HepG2 (cell line): ENCODE results near the gene NOL12. TPM values are rescaled to one million over a fixed set of nuclear protein-coding genes. Genes with fewer than 3 reads are reported as not detected.

Experiments used
- DDIT3 ChIP-seq: sonication (generic); formaldehyde crosslinking; IDR thresholded peaks from 2 replicates; pipeline ENCODE4 v1.4.0; 2020; ENCODE audit warnings: mild to moderate bottlenecking, missing genetic modification reagents
- DNMT3B ChIP-seq: conservative IDR thresholded peaks from 2 replicates; pipeline ENCODE4 v1.6.1; 2016; ENCODE audit warnings: missing biosample characterization, control low read depth
- FOXO1 ChIP-seq: sonication (generic); formaldehyde crosslinking; IDR thresholded peaks from 2 replicates; pipeline ENCODE4 v1.4.0; 2020; ENCODE audit warnings: missing genetic modification reagents
- HOMEZ ChIP-seq: IDR thresholded peaks from 2 replicates; pipeline ENCODE4 v1.6.1; 2016; ENCODE audit warnings: low read depth
- IRF2 ChIP-seq: IDR thresholded peaks from 2 replicates; pipeline ENCODE4 v1.6.1; 2018; ENCODE audit warnings: missing genetic modification reagents, missing compliant biosample characterization
- LRRFIP1 ChIP-seq: sonication (generic); formaldehyde crosslinking; conservative IDR thresholded peaks from 2 replicates; pipeline ENCODE4 v1.4.0; 2020; ENCODE audit warnings: missing genetic modification reagents
- MED13 ChIP-seq: sonication (generic); formaldehyde crosslinking; IDR thresholded peaks from 2 replicates; pipeline ENCODE4 v1.5.0; 2020; ENCODE audit warnings: missing genetic modification reagents
- NFYC ChIP-seq: IDR thresholded peaks from 2 replicates; pipeline ENCODE4 v1.6.1; 2016; ENCODE audit warnings: missing genetic modification reagents, missing compliant biosample characterization
- NR2F6 ChIP-seq, 2 experiments: IDR thresholded peaks; 2 replicates each; pipeline ENCODE4 v1.6.1; 2016; ENCODE audit warnings: antibody characterized with exemption in 1 of 2, mild to moderate bottlenecking in 1 of 2
- PCBP1 ChIP-seq: fragments of 200-400 bp; formaldehyde crosslinking; IDR thresholded peaks from 2 replicates; pipeline ENCODE4 v1.6.1; 2017; ENCODE audit warnings: mild to moderate bottlenecking, low read depth, low read length, borderline replicate concordance
- POLR2G ChIP-seq: fragments of 200-400 bp; formaldehyde crosslinking; IDR thresholded peaks from 2 replicates; pipeline ENCODE4 v1.6.1; 2018; ENCODE audit warnings: mild to moderate bottlenecking, low read depth, low read length, moderate library complexity
- RAD51 ChIP-seq: fragments of 450-650 bp; IDR thresholded peaks from 2 replicates; pipeline ENCODE4 v1.6.1; 2016; ENCODE audit warnings: borderline replicate concordance
- SOX5 ChIP-seq: IDR thresholded peaks from 2 replicates; pipeline ENCODE4 v1.6.1; 2016; ENCODE audit warnings: borderline replicate concordance
- SYNCRIP ChIP-seq: fragments of 200-400 bp; formaldehyde crosslinking; IDR thresholded peaks from 2 replicates; pipeline ENCODE4 v1.6.1; 2018; ENCODE audit warnings: mild to moderate bottlenecking, low read depth, low read length; ENCODE audit not compliant: insufficient read depth
- TBX3 ChIP-seq: fragments of 450-650 bp; IDR thresholded peaks from 2 replicates; pipeline ENCODE4 v1.6.1; 2017; ENCODE audit warnings: antibody characterized with exemption, mild to moderate bottlenecking, inconsistent platforms, borderline replicate concordance
- XRCC5 ChIP-seq: fragments of 200-400 bp; formaldehyde crosslinking; optimal IDR thresholded peaks from 2 replicates; pipeline ENCODE3; 2017; ENCODE audit warnings: mild to moderate bottlenecking, low read length
- ZFP37 ChIP-seq: sonication (generic); formaldehyde crosslinking; IDR thresholded peaks from 2 replicates; pipeline ENCODE4 v1.4.0; 2020; ENCODE audit warnings: missing genetic modification reagents, borderline replicate concordance
- ZNF253 ChIP-seq: sonication (generic); formaldehyde crosslinking; IDR thresholded peaks from 2 replicates; pipeline ENCODE4 v1.8.0; 2022; ENCODE audit warnings: mild to moderate bottlenecking, missing genetic modification reagents, borderline replicate concordance
- ZNF326 ChIP-seq: sonication (generic); formaldehyde crosslinking; IDR thresholded peaks from 2 replicates; pipeline ENCODE4 v1.4.0; 2020; ENCODE audit warnings: missing genetic modification reagents, borderline replicate concordance
- ZNF337 ChIP-seq: sonication (generic); formaldehyde crosslinking; IDR thresholded peaks from 2 replicates; pipeline ENCODE4 v1.5.1; 2020; ENCODE audit warnings: missing genetic modification reagents, low read depth, mild to moderate bottlenecking, borderline replicate concordance
- ZNF460 ChIP-seq: sonication (generic); formaldehyde crosslinking; IDR thresholded peaks from 2 replicates; pipeline ENCODE4 v1.5.1; 2020; ENCODE audit warnings: missing genetic modification reagents, mild to moderate bottlenecking, borderline replicate concordance
- ZNF562 ChIP-seq: sonication (generic); formaldehyde crosslinking; IDR thresholded peaks from 2 replicates; pipeline ENCODE4 v1.8.0; 2022; ENCODE audit warnings: missing genetic modification reagents, borderline replicate concordance
- ZNF770 ChIP-seq: sonication (generic); formaldehyde crosslinking; IDR thresholded peaks from 2 replicates; pipeline ENCODE4 v1.5.0; 2020; ENCODE audit warnings: mild to moderate bottlenecking, missing genetic modification reagents
- ZSCAN31 ChIP-seq: sonication (generic); formaldehyde crosslinking; IDR thresholded peaks from 2 replicates; pipeline ENCODE4 v1.5.0; 2020; ENCODE audit warnings: low read depth, mild to moderate bottlenecking, missing genetic modification reagents
- polyA plus RNA-seq, 8 experiments: library from polyadenylated mRNA; depleted of rRNA in 3 of 8; stranded (reverse) in 7 of 8; unstranded in 1 of 8; fragments of >200 nt; fragmentation: Illumina TruSeq in 4 of 8; extraction: Trizol in 4 of 8; gene quantifications; 2 replicates each; pipeline versions ENCODE4 v1.2.1 to v1.2.3, GENCODE V29; 2011 to 2016; ENCODE audit warnings: low read depth in 4 of 8, missing spikeins in 1 of 8, mixed read lengths in 1 of 8; ENCODE audit not compliant: insufficient read depth in 1 of 8
- total RNA-seq, 5 experiments: library from RNA; depleted of rRNA; stranded (reverse); fragments of >200 nt; fragmentation: Illumina TruSeq; extraction: Trizol; gene quantifications; 2 replicates each; pipeline ENCODE4 v1.2.3, GENCODE V29; 2016; ENCODE audit warnings: low read depth in 1 of 5

The NOL12 gene
- total and polyA plus RNA-seq, 2 of the 13 experiments (the other 11 are each of a cell fraction or from before 2014, with no cell fraction given), result 14.3 to 31.4 TPM

- no peak for TF ChIP-seq FOXO1
- no peak for TF ChIP-seq RAD51
- no peak for TF ChIP-seq ZNF253
- TF ChIP-seq IRF2 (CRISPR knock-in tag), result no peak
- no peak for TF ChIP-seq DDIT3
- TF ChIP-seq NR2F6 (IDR thresholded peaks at IDR 0.05), result no peak
- TF ChIP-seq NR2F6 (CRISPR knock-in tag; IDR thresholded peaks at IDR 0.05), result no peak
- TF ChIP-seq MED13 (CRISPR knock-in tag), result no peak
- TF ChIP-seq ZFP37 (CRISPR knock-in tag), result no peak
- no peak for TF ChIP-seq HOMEZ
- TF ChIP-seq SOX5, result no peak
- TF ChIP-seq PCBP1, result no peak
- no peak for TF ChIP-seq TBX3
- no peak for TF ChIP-seq SYNCRIP
- TF ChIP-seq ZNF326 (CRISPR knock-in tag), result no peak
- TF ChIP-seq LRRFIP1 (CRISPR knock-in tag), result no peak
- TF ChIP-seq NFYC (CRISPR knock-in tag), result peak; percentile 94
- no peak for TF ChIP-seq ZNF562 (CRISPR knock-in tag)
- no peak for TF ChIP-seq ZNF770 (CRISPR knock-in tag)
- no peak for TF ChIP-seq XRCC5
- TF ChIP-seq ZSCAN31 (CRISPR knock-in tag), result no peak
- no peak for TF ChIP-seq DNMT3B (CRISPR knock-in tag)
- no peak for TF ChIP-seq ZNF460 (CRISPR knock-in tag)
- peak; percentile 75 for TF ChIP-seq POLR2G
- no peak for TF ChIP-seq ZNF337 (CRISPR knock-in tag)
Measured at GRCh38 chr22:37658133-37659065, 27.7 kb upstream of the NOL12 start, which contains the start of gene PDXP (continued).
